IPS DF 6.9 (cell line): ENCODE measurements around the gene DRC3.

Source experiments
- DNase-seq: peaks from one replicate; pipeline ENCODE4 v3.0.0-alpha.2; 2013; ENCODE audit warnings: low read depth, low spot score
- H3K27ac ChIP-seq: one replicate; pipeline ENCODE4 v1.5.1; 2013; ENCODE audit warnings: low read length, control low read depth
- H3K27me3 ChIP-seq: 2 replicates; pipeline ENCODE4 v1.6.1; 2013; ENCODE audit warnings: mild to moderate bottlenecking, low read length; ENCODE audit not compliant: control insufficient read depth, insufficient read depth
- H3K36me3 ChIP-seq: 2 replicates; pipeline ENCODE4 v1.6.1; 2013; ENCODE audit warnings: low read length; ENCODE audit not compliant: control insufficient read depth, insufficient read depth
- H3K4me1 ChIP-seq: 2 replicates; pipeline ENCODE4 v1.6.1; 2013; ENCODE audit warnings: low read length; ENCODE audit not compliant: control insufficient read depth, insufficient read depth
- H3K4me3 ChIP-seq: 2 replicates; pipeline ENCODE4 v1.5.1; 2013; ENCODE audit warnings: mild to moderate bottlenecking, low read length
- H3K9me3 ChIP-seq: 2 replicates; pipeline ENCODE4 v1.6.1; 2013; ENCODE audit warnings: low read length, inconsistent platforms; ENCODE audit not compliant: control insufficient read depth, insufficient read depth
- WGBS: extraction: QIAGEN DNeasy Blood & Tissue Kit; methylation state at CpG from one replicate; pipeline ENCODE4 v1.1.7; 2013; ENCODE audit warnings: mixed read lengths, missing lambda C conversion rate; ENCODE audit not compliant: insufficient read length, insufficient coverage; 5-methylcytosine and 5-hydroxymethylcytosine counted together

DRC3 gene

GRCh38 chr17:18037486-18037885, 64.8 kb downstream of the DRC3 start:
- no CpG with 5 or more reads among the region's 6 CpGs for WGBS
- Histone ChIP-seq H3K9me3 (no peaks in the 10 kb centered on the region), H3K27me3 (no peaks in the 10 kb centered on the region), H3K4me1 (peaks cover 2% of the 10 kb centered on the region; the same call in 1 of the 2 replicates), H3K27ac (no peak overlapping the region), H3K36me3 (no peaks in the 10 kb centered on the region; the same call in 1 of the 2 replicates), H3K4me3 (no peak overlapping the region)
- no peak for DNase-seq

- Histone ChIP-seq H3K36me3 (no peaks in the 10 kb centered on the region; the same call in 1 of the 2 replicates), H3K4me1 (peaks cover 2% of the 10 kb centered on the region; the same call in 1 of the 2 replicates), H3K4me3 (peak overlapping the region; percentile 79), H3K9me3 (no peaks in the 10 kb centered on the region), H3K27ac (no peak overlapping the region), H3K27me3 (no peaks in the 10 kb centered on the region)
- no CpG with 5 or more reads among the region's 13 CpGs for WGBS
- DNase-seq: no peak
These were observed 65.6 kb downstream of the DRC3 start for GRCh38 chr17:18038149-18038850.

GRCh38 chr17:18038861-18039534, 66.3 kb downstream of the DRC3 start, which contains the start of the genes ATPAF2 and GID4:
Gene ATPAF2, minus strand, starts transcription at chr17:18039168. Its CDS starts 155 bp downstream, at chr17:18039013.
Gene GID4, plus strand, starts transcription at chr17:18039408. Its CDS starts 57 bp downstream, at chr17:18039465.
- H3K36me3 ChIP-seq: no peaks in the 10 kb centered on the region; the same call in 1 of the 2 replicates
- no peak within 1 kb of the TSS for H3K27ac ChIP-seq
- peak; percentile 96 for DNase-seq
- no CpG with 5 or more reads among the region's 67 CpGs for WGBS
- peak within 1 kb of the TSS; percentile 85 for H3K4me3 ChIP-seq
- H3K4me1 ChIP-seq: peaks cover 2% of the 10 kb centered on the region; the same call in 1 of the 2 replicates
- no peaks in the 10 kb centered on the region for H3K9me3 ChIP-seq
- no peaks in the 10 kb centered on the region for H3K27me3 ChIP-seq

GRCh38 chr17:18039535-18040260, 67.0 kb downstream of the DRC3 start:
- Histone ChIP-seq H3K27me3 (no peaks in the 10 kb centered on the region), H3K9me3 (no peaks in the 10 kb centered on the region), H3K4me1 (peaks cover 2% of the 10 kb centered on the region; the same call in 1 of the 2 replicates), H3K36me3 (no peaks in the 10 kb centered on the region; the same call in 1 of the 2 replicates), H3K4me3 (peak overlapping the region; percentile 85), H3K27ac (no peak overlapping the region)
- DNase-seq: no peak
- WGBS: no CpG with 5 or more reads among the region's 81 CpGs

GRCh38 chr17:18040261-18040858, 67.7 kb downstream of the DRC3 start:
- no peaks in the 10 kb centered on the region for H3K27me3 ChIP-seq
- peaks cover 2% of the 10 kb centered on the region; the same call in 1 of the 2 replicates for H3K4me1 ChIP-seq
- no peaks in the 10 kb centered on the region for H3K9me3 ChIP-seq
- DNase-seq: no peak
- no peaks in the 10 kb centered on the region; the same call in 1 of the 2 replicates for H3K36me3 ChIP-seq
- H3K4me3 ChIP-seq: peak overlapping the region; percentile 85; the same call in 1 of the 2 replicates
- no peak overlapping the region for H3K27ac ChIP-seq
- no CpG with 5 or more reads among the region's 6 CpGs for WGBS

GRCh38 chr17:18041776-18042175, 69.1 kb downstream of the DRC3 start:
- no peak overlapping the region for H3K4me3 ChIP-seq
- no peak overlapping the region for H3K27ac ChIP-seq
- no peaks in the 10 kb centered on the region for H3K27me3 ChIP-seq
- H3K9me3 ChIP-seq: no peaks in the 10 kb centered on the region
- peaks cover 2% of the 10 kb centered on the region; the same call in 1 of the 2 replicates for H3K4me1 ChIP-seq
- no peaks in the 10 kb centered on the region; the same call in 1 of the 2 replicates for H3K36me3 ChIP-seq
- no CpG with 5 or more reads among the region's 1 CpG for WGBS
- DNase-seq: no peak

- H3K4me1 ChIP-seq: peaks cover 2% of the 10 kb centered on the region; the same call in 1 of the 2 replicates
- H3K27me3 ChIP-seq: no peaks in the 10 kb centered on the region
- no peak for DNase-seq
- WGBS: no CpG with 5 or more reads among the region's 8 CpGs
- no peak overlapping the region for H3K27ac ChIP-seq
- H3K9me3 ChIP-seq: no peaks in the 10 kb centered on the region
- no peaks in the 10 kb centered on the region; the same call in 1 of the 2 replicates for H3K36me3 ChIP-seq
- H3K4me3 ChIP-seq: no peak overlapping the region
These were observed 70.3 kb downstream of the DRC3 start for GRCh38 chr17:18042983-18043382.

- Histone ChIP-seq H3K4me3 (no peak overlapping the region), H3K27me3 (no peaks in the 10 kb centered on the region), H3K36me3 (no peaks in the 10 kb centered on the region; the same call in 1 of the 2 replicates), H3K4me1 (peaks cover 2% of the 10 kb centered on the region; the same call in 1 of the 2 replicates), H3K27ac (no peak overlapping the region), H3K9me3 (no peaks in the 10 kb centered on the region)
- no CpG with 5 or more reads among the region's 1 CpG for WGBS
- DNase-seq: no peak
These were observed 70.8 kb downstream of the DRC3 start for GRCh38 chr17:18043491-18043890.

GRCh38 chr17:18044609-18045008, 71.9 kb downstream of the DRC3 start:
- Histone ChIP-seq H3K27me3 (no peaks in the 10 kb centered on the region), H3K4me1 (peaks cover 2% of the 10 kb centered on the region; the same call in 1 of the 2 replicates), H3K9me3 (no peaks in the 10 kb centered on the region), H3K27ac (no peak overlapping the region), H3K36me3 (no peaks in the 10 kb centered on the region; the same call in 1 of the 2 replicates), H3K4me3 (no peak overlapping the region)
- no CpG with 5 or more reads among the region's 3 CpGs for whole genome bisulfite sequencing
- DNase-seq: no peak
